ENCODE results near the gene SPEM3.
A peak's percentile ranks its signal among the peaks of the same experiment; 100 is the strongest.

SPEM3 gene

DNA sequence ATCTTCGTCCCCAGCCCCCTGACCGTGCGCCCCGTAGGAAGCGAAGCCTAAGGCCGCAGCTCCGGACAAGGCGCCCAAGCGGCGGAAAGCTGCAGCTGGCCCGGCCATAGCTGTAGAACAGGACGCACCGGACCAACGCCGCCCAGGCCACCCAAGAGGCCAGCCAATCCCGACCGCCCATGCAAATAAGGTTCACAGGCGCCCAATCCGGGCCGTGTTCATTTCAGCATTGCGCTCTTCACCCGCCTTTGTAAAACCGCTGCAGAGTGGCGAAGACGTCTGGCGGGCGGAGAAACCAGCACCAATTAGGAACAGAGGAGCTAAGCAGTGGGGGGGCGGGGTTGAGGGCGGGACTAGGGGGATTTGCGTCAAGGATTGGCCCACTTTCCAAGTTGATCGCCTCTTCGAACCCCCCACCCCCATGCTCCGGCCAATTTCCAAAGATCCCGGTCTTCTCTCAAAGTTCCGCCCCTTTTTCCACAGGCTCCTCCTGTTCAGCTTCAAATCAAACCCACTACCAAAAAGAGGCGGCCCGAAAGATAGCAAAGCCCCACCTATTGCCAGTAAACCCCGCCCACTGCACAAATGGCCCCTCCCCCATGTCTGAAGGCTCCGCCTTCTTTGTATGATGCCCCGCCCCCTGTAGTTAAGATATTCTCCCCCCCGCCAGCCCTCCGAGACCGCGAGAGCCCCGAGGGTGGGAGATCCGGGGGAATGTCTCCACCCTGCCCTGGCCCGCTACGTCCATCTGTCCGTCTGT, 24.5 kb upstream of the SPEM3 start, which contains the start of gene TMEM256:
TSS of gene TMEM256 (minus strand) at position 121 of the 760 bp plus-strand sequence. CDS start at position 108, 13 bp downstream.
- DNase-seq (ENCODE audit: low read depth in 2 of 2): peak; percentile 99

DNA sequence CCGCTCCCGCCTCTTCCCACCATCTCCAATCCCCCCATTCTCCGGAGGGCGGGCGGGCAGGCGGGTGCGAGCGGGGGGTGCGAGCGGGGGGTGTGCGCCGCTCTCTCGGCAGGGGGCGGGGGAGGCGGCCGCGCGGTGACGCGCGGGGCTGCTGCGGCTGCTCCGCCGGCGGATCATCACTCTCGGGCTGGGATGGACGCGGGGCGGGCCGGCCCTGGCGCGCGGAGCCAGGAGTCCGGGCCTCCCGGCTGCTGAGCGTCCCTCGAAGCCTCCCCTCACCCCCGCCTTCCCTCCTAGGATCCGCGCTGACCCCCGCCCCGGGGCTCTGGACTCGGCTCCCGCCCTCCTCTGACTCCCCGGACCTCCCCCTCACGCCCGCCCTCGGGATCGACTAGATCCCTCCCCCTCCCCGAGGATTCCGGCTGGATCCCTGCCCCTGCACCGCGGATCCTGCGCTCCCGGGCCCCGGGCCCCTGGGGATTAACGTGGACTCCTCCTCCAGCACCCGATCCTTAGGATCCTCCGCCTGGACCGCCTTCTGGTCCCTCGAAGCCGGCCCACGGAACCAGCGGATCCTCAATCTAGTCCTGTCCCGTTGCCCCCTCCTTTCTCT, 23.8 kb upstream of the SPEM3 start:
- DNase-seq (ENCODE audit: low read depth in 2 of 2): no peak

DNA sequence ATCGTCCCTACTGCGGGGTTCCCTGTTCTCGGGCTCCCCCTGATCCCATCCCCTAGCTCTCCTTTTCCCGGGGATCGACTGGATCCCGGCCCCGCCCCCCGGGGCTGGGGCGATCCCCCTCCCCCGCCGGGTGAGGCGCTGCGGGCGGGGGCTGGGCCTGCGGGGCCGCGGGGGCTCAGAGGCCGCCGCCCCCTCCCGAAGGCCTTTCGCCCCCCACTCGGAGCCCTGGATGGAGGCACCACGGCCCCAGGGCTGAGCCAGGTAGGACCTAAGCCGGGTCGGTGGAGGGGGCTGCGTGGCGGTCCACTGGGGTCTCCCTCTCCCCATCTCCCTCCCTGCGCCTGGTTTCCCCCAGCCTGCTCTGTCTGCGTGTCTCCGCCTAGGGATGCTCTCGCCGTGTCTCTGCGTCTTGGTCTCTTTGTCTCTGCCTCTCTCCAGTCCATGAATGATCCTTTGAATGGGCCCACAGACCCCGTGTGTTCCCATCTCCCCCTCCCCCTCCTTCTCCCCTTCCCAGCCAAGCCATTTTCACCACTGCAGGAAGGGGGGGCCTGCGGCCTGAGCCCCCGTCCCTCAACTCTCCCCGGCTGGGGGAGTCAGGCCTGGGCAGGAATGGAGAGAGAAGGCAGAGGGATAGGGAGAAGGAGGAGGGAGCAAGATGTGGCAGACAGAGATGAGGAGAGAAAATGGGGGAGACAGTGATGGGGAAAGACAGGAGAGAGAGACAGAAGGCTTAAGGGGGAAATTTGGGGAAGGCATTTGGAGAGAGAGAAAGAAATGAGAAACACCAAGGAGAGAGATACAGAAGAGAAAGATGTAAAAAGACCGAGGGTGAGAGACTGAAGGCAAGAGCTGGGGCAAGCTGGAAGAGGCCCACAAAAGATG, 23.1 kb upstream of the SPEM3 start:
- DNase-seq (ENCODE audit: low read depth in 2 of 2): no peak

DNA sequence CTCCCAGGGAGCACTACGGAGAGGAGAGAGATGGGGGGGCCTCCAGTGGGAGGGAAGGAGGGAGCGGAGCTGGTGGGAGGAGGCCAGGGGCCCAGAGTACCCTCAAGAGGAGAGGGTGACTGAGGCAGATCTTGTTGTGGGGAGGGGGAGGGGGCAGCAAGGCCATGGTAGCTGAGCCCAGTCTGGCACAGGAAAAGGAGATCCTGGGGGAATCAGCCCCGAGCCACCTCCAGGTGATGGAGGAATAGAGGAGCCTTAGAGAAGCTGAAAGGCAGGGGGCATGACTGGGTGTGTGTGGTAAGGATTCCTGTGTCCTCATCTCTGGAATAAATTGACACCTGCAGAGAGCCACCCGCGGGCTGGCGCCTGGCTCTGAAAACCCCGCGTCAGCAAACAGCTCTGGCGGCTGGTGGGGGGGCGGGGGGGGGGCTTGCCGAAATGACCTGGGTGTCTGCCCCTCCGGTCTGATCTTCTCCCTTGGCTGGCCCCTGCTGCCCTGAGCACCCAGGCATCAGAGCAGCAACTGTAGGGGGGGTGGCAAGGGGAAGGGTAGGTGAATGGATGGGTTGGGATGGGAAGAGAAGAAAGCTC, 22.3 kb upstream of the SPEM3 start:
- no peak for DNase-seq (ENCODE audit: low read depth in 2 of 2)

DNA sequence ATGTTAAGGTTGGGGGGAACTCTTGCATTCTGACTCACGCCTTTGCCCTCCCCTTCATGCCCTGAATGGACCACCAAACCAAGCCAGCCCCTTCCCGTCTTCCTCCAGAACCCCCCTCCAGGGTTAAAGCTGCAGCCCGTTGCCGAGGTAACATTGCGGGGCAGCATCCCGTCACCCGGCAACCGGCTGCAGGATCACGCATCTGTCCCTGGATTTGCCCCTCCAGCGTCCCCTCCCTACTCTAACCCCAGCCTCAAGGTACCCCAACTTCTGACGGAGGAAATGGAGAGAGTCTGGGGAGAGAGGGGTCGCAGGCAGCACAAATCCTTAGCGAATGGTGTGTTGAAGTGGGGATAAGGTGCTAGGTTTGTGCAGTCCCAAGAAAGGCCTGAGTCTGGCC, 21.6 kb upstream of the SPEM3 start:
- no peak for DNase-seq (ENCODE audit: low read depth in 2 of 2)

DNA sequence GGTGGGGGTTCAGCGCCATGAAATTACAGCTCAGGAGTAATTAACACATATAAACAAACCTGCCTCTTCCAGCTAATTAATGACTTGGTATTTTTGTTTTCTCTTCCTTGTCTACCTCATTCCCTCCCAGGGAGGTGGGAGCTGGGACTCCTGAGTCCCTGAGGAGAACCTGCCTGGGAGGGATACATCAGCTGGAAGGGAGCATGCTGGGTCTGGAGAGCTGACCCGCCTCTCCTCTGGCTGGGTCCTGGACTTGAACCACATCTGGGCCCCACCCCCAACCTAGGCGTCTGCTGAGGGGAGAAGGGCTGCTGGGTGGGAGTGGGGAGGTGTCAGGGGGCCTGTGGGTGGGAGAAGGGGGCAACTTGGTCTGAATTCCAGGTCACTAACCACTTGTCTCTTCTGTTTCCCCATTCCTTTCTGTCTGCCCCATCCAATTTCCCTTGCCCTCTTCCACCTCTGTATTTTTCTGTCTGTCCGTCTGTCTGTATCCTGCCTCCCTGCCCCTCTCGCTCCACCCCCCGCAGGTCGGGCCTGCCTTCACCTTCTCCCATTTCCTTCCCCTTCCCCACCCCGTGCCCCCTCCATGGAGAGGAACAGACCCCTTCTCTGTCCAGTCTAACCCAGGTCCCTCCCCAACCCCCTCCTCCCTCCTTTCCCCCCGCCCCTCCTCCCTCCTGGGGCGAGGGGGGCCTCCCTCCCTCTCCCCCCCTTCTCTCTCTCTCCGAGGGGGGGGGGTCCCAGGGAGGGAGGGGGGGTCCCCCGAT, 21.0 kb upstream of the SPEM3 start, which contains the start of gene NLGN2:
TSS of gene NLGN2 (plus strand) at position 361 of the 767 bp plus-strand sequence. CDS start 411 bp downstream, outside the sequence.
- DNase-seq (ENCODE audit: low read depth in 2 of 2): no peak

DNA sequence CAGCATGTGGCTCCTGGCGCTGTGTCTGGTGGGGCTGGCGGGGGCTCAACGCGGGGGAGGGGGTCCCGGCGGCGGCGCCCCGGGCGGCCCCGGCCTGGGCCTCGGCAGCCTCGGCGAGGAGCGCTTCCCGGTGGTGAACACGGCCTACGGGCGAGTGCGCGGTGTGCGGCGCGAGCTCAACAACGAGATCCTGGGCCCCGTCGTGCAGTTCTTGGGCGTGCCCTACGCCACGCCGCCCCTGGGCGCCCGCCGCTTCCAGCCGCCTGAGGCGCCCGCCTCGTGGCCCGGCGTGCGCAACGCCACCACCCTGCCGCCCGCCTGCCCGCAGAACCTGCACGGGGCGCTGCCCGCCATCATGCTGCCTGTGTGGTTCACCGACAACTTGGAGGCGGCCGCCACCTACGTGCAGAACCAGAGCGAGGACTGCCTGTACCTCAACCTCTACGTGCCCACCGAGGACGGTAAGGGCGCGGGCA, 20.4 kb upstream of the SPEM3 start:
- DNase-seq (ENCODE audit: low read depth in 2 of 2): no peak

DNA sequence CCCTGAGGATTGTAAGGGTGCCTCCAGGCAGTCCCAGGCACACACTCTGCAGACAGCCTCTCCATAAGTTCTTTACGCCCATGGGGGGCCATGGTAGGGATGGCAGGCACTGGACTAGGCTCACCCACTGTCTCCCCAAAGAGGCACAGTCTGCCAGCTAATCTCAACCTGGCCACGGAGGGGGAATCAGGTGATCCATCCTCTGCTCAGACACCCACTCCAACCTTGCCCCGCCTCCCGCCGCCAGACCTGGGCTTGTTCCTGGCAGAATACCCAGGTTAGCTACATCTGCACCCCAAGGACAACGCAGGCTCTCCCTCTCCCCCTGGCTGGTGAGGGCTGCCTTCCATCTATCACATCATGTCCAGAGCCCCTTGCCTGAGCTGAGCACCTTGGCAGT, 19.8 kb upstream of the SPEM3 start:
- no peak for DNase-seq (ENCODE audit: low read depth in 2 of 2)

DNA sequence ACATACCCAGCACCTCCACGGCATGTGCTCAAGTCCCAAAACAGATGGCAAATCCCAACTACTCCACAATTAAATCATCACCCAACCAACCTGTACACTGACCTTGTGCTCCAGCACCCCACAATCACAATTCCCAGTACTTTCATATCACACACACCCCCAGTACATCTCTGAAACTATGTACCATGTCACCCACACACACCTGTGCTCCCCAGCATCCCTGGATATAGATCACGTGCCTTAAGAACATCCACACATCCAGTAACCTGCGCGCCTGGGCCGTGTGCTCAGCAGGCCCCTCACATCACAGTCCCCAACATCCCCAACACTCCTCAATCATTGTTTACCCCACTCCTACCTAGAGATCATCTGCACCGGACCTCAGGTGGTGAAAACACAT, 18.9 kb upstream of the SPEM3 start:
- no peak for DNase-seq (ENCODE audit: low read depth in 2 of 2)

DNA sequence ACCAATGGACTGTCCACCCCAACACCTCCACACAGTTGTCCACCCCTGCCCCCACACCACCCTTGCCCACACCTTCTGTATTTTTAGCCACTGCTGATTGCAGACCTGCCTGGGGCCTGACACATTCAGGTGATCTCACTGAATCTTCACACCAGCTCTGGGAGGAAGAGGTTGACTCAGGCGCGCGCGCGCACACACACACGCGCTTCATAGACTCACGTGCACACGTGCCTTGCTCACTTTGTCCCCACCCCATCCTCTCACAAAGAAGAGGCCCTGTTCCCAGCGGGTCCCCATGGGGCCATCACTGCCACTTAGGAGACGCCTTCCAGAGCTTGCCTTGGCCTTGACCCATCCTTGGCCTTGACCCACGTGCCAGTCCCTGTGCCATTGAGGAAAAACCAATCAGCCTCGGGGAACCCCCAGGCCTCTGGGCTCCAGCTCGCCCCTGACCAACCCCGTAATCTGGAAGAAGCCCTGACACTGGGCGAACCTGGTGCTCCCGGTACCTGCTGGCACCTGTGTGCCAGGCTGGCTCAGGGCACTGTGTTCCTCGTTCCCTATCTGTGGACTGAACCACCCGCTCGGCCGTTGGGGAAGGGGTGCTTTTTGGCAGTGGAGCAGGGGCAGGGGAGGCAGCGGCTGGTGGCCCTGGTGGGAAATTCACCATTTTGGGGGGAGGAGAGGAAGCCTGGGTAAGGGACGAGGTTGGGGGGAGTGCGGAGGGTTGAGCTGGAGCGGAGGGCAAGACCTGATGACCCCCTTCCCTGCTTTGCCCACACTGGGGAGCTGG, 17.8 kb upstream of the SPEM3 start:
- no peak for DNase-seq (ENCODE audit: low read depth in 2 of 2)

DNA sequence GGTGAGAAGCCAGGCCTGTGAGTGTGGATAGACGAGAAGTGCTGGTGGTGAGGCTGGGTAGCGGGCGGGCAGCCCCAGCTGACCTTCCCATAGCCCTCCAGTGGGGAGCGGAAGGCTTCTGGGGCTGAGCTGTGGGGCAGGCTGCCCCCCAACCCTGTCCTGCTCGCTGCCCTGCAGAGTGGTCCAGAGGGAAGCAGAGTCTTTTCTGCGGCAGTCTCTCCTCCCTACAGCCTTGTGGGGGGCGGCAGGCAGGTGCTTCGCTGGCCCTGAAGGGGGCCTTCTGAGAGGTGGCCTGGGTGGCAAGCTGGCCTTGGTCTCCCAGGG, 17.3 kb upstream of the SPEM3 start:
- DNase-seq (ENCODE audit: low read depth in 2 of 2): no peak

DNA sequence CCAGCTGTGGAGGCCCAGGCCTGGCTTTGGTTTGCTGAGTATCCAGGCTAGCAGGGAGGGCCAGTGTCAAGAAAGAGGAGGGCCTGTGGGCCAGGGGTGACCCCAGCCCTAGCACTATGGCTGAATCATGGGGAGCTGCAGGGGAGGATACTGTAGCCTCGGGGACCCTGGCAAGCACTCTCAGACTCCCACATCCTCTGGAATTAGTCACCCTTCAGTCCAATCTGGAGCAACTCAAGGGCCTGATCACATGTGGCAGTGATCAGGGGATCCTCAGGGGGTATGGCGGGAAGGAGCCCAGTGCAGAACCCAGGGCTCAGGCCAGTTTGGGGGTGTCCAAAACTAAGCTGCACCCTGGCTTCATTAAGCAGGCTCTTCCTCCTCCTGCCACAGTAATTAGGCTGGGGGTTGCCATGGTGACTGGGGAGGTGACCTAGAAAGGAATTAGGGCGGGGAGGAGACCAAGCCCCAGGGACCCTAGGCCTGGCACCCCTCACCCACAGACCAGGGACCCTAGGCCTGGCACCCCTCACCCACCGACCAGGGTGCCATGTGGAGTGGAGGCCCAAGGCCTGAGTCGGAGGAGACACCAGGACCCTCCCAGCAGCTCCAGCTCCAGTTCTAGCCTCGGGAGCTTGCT, 15.2 kb upstream of the SPEM3 start:
- no peak for DNase-seq (ENCODE audit: low read depth in 2 of 2)

DNA sequence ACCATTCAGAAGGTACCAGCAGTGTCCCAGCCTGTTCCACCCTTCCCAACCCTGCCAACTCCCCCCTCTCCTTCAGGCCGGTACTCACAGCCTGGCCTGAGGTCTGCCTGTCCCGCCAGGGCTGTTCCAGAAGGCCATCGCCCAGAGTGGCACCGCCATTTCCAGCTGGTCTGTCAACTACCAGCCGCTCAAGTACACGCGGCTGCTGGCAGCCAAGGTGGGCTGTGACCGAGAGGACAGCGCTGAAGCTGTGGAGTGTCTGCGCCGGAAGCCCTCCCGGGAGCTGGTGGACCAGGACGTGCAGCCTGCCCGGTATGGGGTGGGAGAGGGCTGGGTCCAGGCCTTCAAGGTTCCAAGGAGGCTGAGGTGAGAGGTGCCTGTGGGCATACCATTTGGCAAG, 13.8 kb upstream of the SPEM3 start:
- DNase-seq (ENCODE audit: low read depth in 2 of 2): no peak

DNA sequence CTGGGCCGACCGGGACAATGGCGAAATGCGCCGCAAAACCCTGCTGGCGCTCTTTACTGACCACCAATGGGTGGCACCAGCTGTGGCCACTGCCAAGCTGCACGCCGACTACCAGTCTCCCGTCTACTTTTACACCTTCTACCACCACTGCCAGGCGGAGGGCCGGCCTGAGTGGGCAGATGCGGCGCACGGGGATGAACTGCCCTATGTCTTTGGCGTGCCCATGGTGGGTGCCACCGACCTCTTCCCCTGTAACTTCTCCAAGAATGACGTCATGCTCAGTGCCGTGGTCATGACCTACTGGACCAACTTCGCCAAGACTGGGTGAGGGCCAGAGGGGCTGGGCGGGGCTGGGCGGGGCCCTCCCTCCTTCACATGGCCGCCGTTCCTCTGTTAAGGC, 12.9 kb upstream of the SPEM3 start:
- DNase-seq (ENCODE audit: low read depth in 2 of 2): no peak

DNA sequence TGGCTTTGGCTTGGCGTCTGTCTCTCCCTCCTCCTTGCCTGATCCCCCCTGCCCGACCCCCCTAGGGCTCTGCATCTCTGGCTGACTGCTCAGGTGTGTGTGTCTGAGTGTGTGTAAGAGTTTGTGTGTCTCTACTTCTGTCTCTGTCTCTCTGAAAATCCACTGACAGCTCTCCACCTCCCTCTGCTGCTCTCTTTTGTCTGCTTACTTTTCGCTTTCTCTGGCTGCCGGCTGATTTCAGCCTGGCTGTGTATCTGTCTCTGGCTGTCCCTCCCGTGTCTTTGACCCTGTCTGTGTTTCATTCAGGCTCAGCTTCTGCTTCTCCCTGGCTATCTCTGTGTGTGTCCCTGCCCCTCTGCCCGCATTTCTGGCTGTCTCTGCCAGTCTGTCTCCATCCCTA, 12.3 kb upstream of the SPEM3 start:
- DNase-seq (ENCODE audit: low read depth in 2 of 2): no peak

DNA sequence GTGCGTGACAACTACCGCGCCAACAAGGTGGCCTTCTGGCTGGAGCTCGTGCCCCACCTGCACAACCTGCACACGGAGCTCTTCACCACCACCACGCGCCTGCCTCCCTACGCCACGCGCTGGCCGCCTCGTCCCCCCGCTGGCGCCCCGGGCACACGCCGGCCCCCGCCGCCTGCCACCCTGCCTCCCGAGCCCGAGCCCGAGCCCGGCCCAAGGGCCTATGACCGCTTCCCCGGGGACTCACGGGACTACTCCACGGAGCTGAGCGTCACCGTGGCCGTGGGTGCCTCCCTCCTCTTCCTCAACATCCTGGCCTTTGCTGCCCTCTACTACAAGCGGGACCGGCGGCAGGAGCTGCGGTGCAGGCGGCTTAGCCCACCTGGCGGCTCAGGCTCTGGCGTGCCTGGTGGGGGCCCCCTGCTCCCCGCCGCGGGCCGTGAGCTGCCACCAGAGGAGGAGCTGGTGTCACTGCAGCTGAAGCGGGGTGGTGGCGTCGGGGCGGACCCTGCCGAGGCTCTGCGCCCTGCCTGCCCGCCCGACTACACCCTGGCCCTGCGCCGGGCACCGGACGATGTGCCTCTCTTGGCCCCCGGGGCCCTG, 11.5 kb upstream of the SPEM3 start:
- no peak for DNase-seq (ENCODE audit: low read depth in 2 of 2)

DNA sequence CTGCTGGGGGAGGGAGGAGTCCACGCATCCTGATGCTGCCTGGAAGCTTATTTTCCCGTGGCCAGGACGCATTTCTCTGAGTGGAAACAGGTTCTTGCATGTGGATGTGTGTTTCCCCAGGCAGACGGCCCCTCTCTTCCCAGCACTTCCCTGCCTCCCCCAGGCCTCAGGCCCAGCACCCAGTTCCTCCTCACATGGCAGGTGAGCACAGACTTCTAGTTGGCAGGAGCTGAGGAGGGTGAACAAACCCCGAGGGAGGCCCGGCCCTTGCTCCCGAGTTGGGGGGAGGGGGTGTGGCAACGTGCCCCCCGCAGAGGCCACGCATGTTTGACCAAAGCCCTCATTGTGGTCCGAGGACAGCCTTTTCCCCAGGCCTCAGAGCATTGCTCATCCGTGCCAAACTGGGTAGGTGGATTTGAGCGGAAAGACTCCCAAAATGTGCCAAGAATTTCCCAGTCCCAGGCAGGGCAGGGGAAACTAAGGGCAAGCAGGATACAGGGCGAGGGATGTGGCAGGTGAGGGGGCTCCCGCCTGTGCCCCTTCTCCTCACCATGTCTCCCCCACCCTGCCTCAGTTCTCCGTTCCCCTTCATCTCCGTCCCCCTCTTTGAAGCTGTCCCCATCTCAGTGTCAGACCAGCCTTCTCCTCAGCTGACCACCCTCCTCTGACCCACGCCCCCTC, 10.0 kb upstream of the SPEM3 start:
- no peak for DNase-seq (ENCODE audit: low read depth in 2 of 2)

DNA sequence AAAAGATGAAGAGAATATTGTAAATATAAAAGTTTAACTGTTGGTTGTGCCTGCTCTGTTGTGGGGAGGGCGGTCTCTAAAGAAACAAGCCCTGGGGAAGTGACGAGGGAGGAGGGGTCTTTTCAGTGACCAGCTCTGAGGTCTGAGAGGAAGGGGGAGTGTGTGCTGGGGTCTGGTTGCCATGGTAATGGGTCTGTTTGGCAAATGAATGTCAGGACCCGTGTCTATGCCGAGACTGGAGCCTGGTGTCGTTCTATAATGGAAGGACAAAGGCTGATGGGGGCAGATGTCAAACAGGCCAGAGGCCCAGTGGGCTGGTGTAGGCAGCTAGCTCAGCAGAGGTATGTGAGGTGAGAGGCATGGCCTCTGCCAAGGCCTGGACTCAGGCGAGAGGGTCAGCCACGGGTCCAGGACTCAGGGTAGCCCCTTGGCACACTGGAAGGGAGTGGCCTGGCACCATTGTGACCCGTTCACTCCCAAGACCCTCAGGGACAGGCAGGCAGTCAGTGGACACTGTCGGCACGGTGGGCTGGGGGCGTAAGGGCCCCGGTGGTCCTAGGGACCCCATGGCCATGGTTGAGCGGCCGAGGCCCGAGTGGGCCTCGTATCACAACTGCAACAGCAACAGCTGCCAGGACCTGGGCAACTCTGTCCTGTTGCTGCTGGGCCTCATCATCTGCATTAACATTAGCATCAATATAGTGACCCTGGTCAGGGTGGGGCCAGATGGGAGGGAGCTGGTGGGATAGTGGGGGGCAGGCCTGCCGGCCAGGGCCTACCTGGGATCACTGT, 8.6 kb upstream of the SPEM3 start, which contains the start of gene SPEM1:
TSS of gene SPEM1 (plus strand) at position 506 of the 792 bp plus-strand sequence. CDS start at position 567, 61 bp downstream.
- DNase-seq (ENCODE audit: low read depth in 2 of 2): no peak
